ENCODE results near the gene LEPROT. TPM values are rescaled to one million over a fixed set of nuclear protein-coding genes. Genes with fewer than 3 reads are reported as not detected.

Gene LEPROT
- total RNA-seq, 4 donors from 2014 or later: 54.5 to 73.3 (median 66.7) TPM

GRCh38 chr1:65422241-65423203, 2.1 kb downstream of the LEPROT start:
- H3K4me3 ChIP-seq: peak overlapping the region; percentile 82 to 93 (median 88)
- no peak for DNase-seq (ENCODE audit: extremely low spot score)
- intact Hi-C loops (cut with DNase I): loop anchor here (5.0 to 10.0 kb wide), 2 partner anchors 168 to 270 kb away; no protein-coding TSS in a partner anchor
- H3K27me3 ChIP-seq: no peaks in the 10 kb centered on the region
- H3K27ac ChIP-seq (replicated peaks in 1 of 4): peak overlapping the region in 3 of 4 donors; percentile 94 to 99 (median 98)
- no peaks in the 10 kb centered on the region for H3K9me3 ChIP-seq
- peaks cover 6 to 22% (median 20%) of the 10 kb centered on the region in 4 donors for H3K36me3 ChIP-seq
- WGBS: 93% methylated on average over 12 of the region's 12 CpGs
- peaks cover 14 to 57% (median 50%) of the 10 kb centered on the region in 4 donors for H3K4me1 ChIP-seq
- TF ChIP-seq POLR2AphosphoS5 (IDR thresholded peaks at IDR 0.05) (no peak), EP300 (IDR thresholded peaks at IDR 0.05) (no peak), POLR2A (IDR thresholded peaks at IDR 0.05; ENCODE audit: low read depth) (no peak), CTCF (IDR thresholded peaks at IDR 0.05) (no peak)

- TF ChIP-seq POLR2A (IDR thresholded peaks at IDR 0.05; ENCODE audit: low read depth): no peak
- TF ChIP-seq POLR2AphosphoS5 (IDR thresholded peaks at IDR 0.05): peak in 1 of 2 donors; percentile 46
- Histone ChIP-seq H3K9me3 (no peaks in the 10 kb centered on the region), H3K27ac (replicated peaks in 1 of 4) (no peak overlapping the region), H3K27me3 (no peaks in the 10 kb centered on the region), H3K36me3 (peaks cover 6 to 32% (median 26%) of the 10 kb centered on the region in 4 donors), H3K4me3 (no peak overlapping the region), H3K4me1 (peaks cover 14 to 58% (median 50%) of the 10 kb centered on the region in 4 donors)
- intact Hi-C loops (cut with DNase I): loop anchor here (5.0 to 10.0 kb wide), 2 partner anchors 169 to 272 kb away; no protein-coding TSS in a partner anchor
- WGBS: 83% methylated on average over 2 of the region's 2 CpGs
- DNase-seq (ENCODE audit: extremely low spot score): no peak
Measured at GRCh38 chr1:65423884-65424572, 3.6 kb downstream of the LEPROT start.

GRCh38 chr1:65424573-65424889, 4.1 kb downstream of the LEPROT start:
- Histone ChIP-seq H3K27ac (replicated peaks in 1 of 4) (no peak overlapping the region), H3K4me1 (peaks cover 14 to 58% (median 48%) of the 10 kb centered on the region in 4 donors), H3K27me3 (no peaks in the 10 kb centered on the region), H3K36me3 (peaks cover 6 to 32% (median 26%) of the 10 kb centered on the region in 4 donors), H3K9me3 (no peaks in the 10 kb centered on the region), H3K4me3 (no peak overlapping the region)
- 50% methylated on average over 1 of the region's 1 CpG for WGBS
- intact Hi-C loops (cut with DNase I): loop anchor here (5.0 to 10.0 kb wide), 2 partner anchors 170 to 272 kb away; no protein-coding TSS in a partner anchor
- TF ChIP-seq POLR2AphosphoS5 (IDR thresholded peaks at IDR 0.05): no peak
- no peak for DNase-seq (ENCODE audit: extremely low spot score)

DNA sequence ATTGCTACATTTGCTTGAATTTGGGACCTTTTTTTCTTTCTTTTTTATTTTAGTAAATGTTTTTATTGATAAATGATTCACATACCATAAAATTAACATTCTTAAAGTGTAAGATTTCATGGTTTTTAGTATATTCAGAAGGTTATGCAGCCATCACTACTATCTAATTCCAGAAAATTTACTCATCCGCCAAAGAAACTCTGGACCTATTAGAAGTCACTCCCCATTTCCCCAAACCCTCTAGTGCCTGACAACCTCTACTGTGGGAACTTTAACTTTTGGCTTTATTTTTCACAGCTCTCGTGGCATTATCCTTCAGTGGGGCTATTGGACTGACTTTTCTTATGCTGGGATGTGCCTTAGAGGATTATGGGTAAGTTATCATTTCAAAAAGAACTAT, 4.5 kb downstream of the LEPROT start:
- TF ChIP-seq POLR2A (IDR thresholded peaks at IDR 0.05; ENCODE audit: low read depth): no peak
- no peak for TF ChIP-seq EP300 (IDR thresholded peaks at IDR 0.05)
- no peak for TF ChIP-seq POLR2AphosphoS5 (IDR thresholded peaks at IDR 0.05)
- no peak for TF ChIP-seq CTCF (IDR thresholded peaks at IDR 0.05)

GRCh38 chr1:65425697-65426096, 5.2 kb downstream of the LEPROT start:
- TF ChIP-seq POLR2AphosphoS5 (IDR thresholded peaks at IDR 0.05) (peak in 1 of 2 donors; percentile 61), EP300 (IDR thresholded peaks at IDR 0.05) (no peak)
- no peak overlapping the region for H3K4me3 ChIP-seq
- no peak for DNase-seq (ENCODE audit: extremely low spot score)
- peaks cover 14 to 63% (median 54%) of the 10 kb centered on the region in 4 donors for H3K4me1 ChIP-seq
- no peaks in the 10 kb centered on the region for H3K9me3 ChIP-seq
- WGBS: 84% methylated on average over 3 of the region's 3 CpGs
- peaks cover 6 to 42% (median 36%) of the 10 kb centered on the region in 4 donors for H3K36me3 ChIP-seq
- peak overlapping the region in 3 of 4 donors; percentile 2 to 48 (median 19) for H3K27ac ChIP-seq (replicated peaks in 1 of 4)
- intact Hi-C loops (cut with DNase I): loop anchor here (10.0 kb wide), 1 partner anchor 171 kb away; no protein-coding TSS in a partner anchor
- H3K27me3 ChIP-seq: no peaks in the 10 kb centered on the region

More for the DNA sequence above, 4.5 kb downstream of the LEPROT start:
- intact Hi-C loops (cut with DNase I): loop anchor here (10.0 kb wide), 1 partner anchor 170 kb away; no protein-coding TSS in a partner anchor
- peaks cover 14 to 60% (median 48%) of the 10 kb centered on the region in 4 donors for H3K4me1 ChIP-seq
- H3K27ac ChIP-seq (replicated peaks in 1 of 4): no peak overlapping the region
- H3K36me3 ChIP-seq: peaks cover 6 to 35% (median 30%) of the 10 kb centered on the region in 4 donors
- WGBS: 95% methylated on average over 2 of the region's 2 CpGs
- H3K27me3 ChIP-seq: no peaks in the 10 kb centered on the region
- DNase-seq (ENCODE audit: extremely low spot score): no peak
- H3K9me3 ChIP-seq: no peaks in the 10 kb centered on the region
- no peak overlapping the region for H3K4me3 ChIP-seq
